CD4-positive, alpha-beta memory T cell (primary cell): ENCODE measurements around the gene SRRM2. TPM values are rescaled to one million over a fixed set of nuclear protein-coding genes. Genes with fewer than 3 reads are reported as not detected.

Experiments used
- CTCF ChIA-PET: fragments of 350-600 bp; sonication (Branson Sonifier 250); formaldehyde crosslinking; loops from one replicate; lab custom pipeline; 2021; ENCODE audit warnings: inconsistent platforms; ENCODE audit not compliant: partially characterized antibody; lab: Charles Lee
- POLR2A ChIA-PET: fragments of 350-600 bp; sonication (Branson Sonifier 250); formaldehyde crosslinking; loops from one replicate; lab custom pipeline; 2021; ENCODE audit not compliant: partially characterized antibody; lab: Charles Lee
- DNase-seq, 5 donors: peaks; one replicate each; pipeline versions ENCODE4 v3.0.0 to v3.0.0-alpha.2; 2020 to 2022; ENCODE audit warnings: mixed read lengths in 1 of 5
- H3K27ac ChIP-seq: one replicate; pipeline ENCODE4 v1.7.0; 2013; ENCODE audit warnings: low read depth, low read length
- H3K27me3 ChIP-seq: 2 replicates; pipeline ENCODE4 v1.7.0; 2013; ENCODE audit warnings: mild to moderate bottlenecking, low read length, moderate library complexity; ENCODE audit not compliant: insufficient read depth
- H3K36me3 ChIP-seq: 2 replicates; pipeline ENCODE4 v1.7.0; 2013; ENCODE audit warnings: mild to moderate bottlenecking, low read length, moderate library complexity; ENCODE audit not compliant: insufficient read depth
- H3K4me1 ChIP-seq: 2 replicates; pipeline ENCODE4 v1.7.0; 2013; ENCODE audit warnings: mild to moderate bottlenecking, low read length, moderate library complexity; ENCODE audit not compliant: insufficient read depth
- H3K4me3 ChIP-seq, 2 donors: one replicate each; pipeline ENCODE4 v1.7.0; 2013; ENCODE audit warnings: low read length in 2 of 2, mild to moderate bottlenecking in 1 of 2
- H3K9me3 ChIP-seq, 2 donors: one replicate each; pipeline ENCODE4 v1.7.0; 2013; ENCODE audit warnings: low read length in 2 of 2, control low read depth in 1 of 2; ENCODE audit not compliant: control insufficient read depth in 1 of 2
- H3K27ac Mint-ChIP-seq, 7 donors: one replicate each; pipeline ENCODE4 v1.8.0; 2020 to 2021; ENCODE audit warnings: mixed read lengths in 7 of 7, mild to moderate bottlenecking in 6 of 7, inconsistent platforms in 3 of 7, moderate library complexity in 3 of 7
- H3K27me3 Mint-ChIP-seq, 2 donors: one replicate each; pipeline ENCODE4 v1.8.0; 2020 to 2021; ENCODE audit warnings: mixed read lengths in 2 of 2
- H3K36me3 Mint-ChIP-seq, 2 donors: one replicate each; pipeline ENCODE4 v1.8.0; 2020 to 2021; ENCODE audit warnings: mixed read lengths in 2 of 2, inconsistent platforms in 1 of 2, mild to moderate bottlenecking in 1 of 2
- H3K4me1 Mint-ChIP-seq, 4 donors: one replicate each; pipeline ENCODE4 v1.8.0; 2020 to 2021; ENCODE audit warnings: mixed read lengths in 4 of 4, mild to moderate bottlenecking in 1 of 4
- H3K4me3 Mint-ChIP-seq, 8 donors: one replicate each; pipeline ENCODE4 v1.8.0; 2020 to 2021; ENCODE audit warnings: mixed read lengths in 8 of 8, mild to moderate bottlenecking in 7 of 8, moderate library complexity in 6 of 8, inconsistent platforms in 3 of 8
- H3K9me3 Mint-ChIP-seq, 8 donors: one replicate each; pipeline ENCODE4 v1.8.0; 2020 to 2021; ENCODE audit warnings: mixed read lengths in 8 of 8, mild to moderate bottlenecking in 5 of 8, inconsistent platforms in 3 of 8, moderate library complexity in 1 of 8
- intact Hi-C: fragments of 100-400 bp; cut with micrococcal nuclease; formaldehyde crosslinking; loops from one replicate; pipeline ENCODE4 v1.15.1; 2023
- polyA plus RNA-seq, 2 donors: library from polyadenylated mRNA; unstranded; fragments of 300-500 nt; fragmentation: Illumina TruSeq; gene quantifications; one replicate each; pipeline ENCODE4 v1.2.3, GENCODE V29; 2021
- total RNA-seq, 2 experiments: library from RNA; stranded (reverse); gene quantifications; one replicate each; pipeline ENCODE4 v1.2.3, GENCODE V29; 2021

The SRRM2 gene
- total and polyA plus RNA-seq, 4 experiments from 2014 or later = 11.8 to 1,137 (median 625) TPM

DNA sequence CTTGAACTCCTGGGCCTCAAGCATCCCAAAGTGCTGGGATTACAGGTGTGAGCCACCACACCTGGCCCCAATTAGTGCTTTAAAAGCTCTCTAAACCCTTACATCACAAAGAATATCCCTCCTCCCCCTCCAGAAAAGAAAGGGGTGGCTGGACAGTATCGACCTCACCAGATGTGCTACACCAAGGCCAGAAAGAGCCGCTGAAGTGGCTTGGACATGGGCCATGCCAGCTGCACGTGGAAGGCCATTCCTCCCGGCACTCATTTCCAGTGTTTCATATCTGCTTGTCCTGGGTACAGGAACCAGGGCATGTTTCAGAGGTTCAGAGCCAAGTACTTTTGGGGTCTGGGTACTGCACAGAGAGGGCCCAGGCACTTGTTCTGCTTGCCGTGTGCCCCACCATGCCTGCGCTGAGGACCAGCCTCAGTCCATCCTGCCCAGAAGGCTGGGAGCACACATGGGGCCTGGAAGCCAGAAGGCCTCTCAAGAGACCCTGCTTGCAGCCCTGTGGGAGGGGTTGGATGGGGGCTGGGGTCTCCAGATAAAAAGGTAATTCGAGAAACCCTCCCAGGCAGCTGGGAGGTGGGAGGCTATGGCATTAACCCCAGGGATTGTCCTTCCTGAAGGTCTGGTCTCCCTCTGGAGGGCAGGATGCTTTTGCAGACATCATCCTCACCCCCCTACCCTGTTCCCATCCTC, 3.5 kb upstream of the SRRM2 start:
- DNase-seq = no peak
- Mint-ChIP-seq H3K27ac (peak overlapping the region in 1 of 7 donors; percentile 13), H3K27me3 (no peaks in the 10 kb centered on the region), H3K4me1 (peaks cover 6 to 35% (median 18%) of the 10 kb centered on the region in 4 donors), H3K36me3 (peaks cover 4 to 14% of the 10 kb centered on the region in 2 donors), H3K9me3 (peaks cover 0 to 4% (median 0%) of the 10 kb centered on the region in 8 donors), H3K4me3 (no peak overlapping the region)
- H3K36me3 ChIP-seq = no peaks in the 10 kb centered on the region
- no peak overlapping the region for H3K4me3 ChIP-seq
- intact Hi-C loops = no loop called here
- peaks cover 15% of the 10 kb centered on the region for H3K4me1 ChIP-seq
- no peaks in the 10 kb centered on the region for H3K27me3 ChIP-seq
- CTCF ChIA-PET = no interaction called here
- POLR2A ChIA-PET = interaction anchor here (6.7 kb wide), 1 partner anchor 26 kb away, joined by 142 read pairs; the partner anchor contains the start of gene ELOB
- H3K27ac ChIP-seq = no peak overlapping the region
- H3K9me3 ChIP-seq = no peaks in the 10 kb centered on the region

DNA sequence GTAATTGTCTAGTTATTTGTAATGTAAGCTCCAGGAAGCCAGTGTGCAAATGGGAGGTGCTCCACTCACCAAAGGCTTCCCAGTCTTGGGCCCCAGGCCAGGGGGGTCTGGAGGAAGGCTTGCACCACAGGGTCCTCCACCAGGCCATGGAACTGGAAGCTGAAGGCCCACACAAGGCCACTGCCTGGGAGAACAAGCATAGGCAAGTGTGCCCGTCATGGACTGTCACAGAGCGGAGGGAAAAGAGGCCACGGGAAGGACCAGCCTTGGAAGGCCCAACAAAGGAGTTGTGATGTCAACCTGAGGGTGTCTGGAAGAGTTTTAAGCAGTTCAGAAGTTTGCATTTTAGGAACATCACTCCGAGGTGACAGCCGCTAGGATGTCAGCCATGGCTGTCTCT, 3.0 kb upstream of the SRRM2 start:
- H3K4me3 Mint-ChIP-seq = peak overlapping the region in 1 of 8 donors; percentile 39
- H3K27me3 Mint-ChIP-seq = no peaks in the 10 kb centered on the region
- no peak overlapping the region for H3K4me3 ChIP-seq
- H3K27ac Mint-ChIP-seq = peak overlapping the region in 3 of 7 donors; percentile 46 to 100 (median 47)
- H3K4me1 Mint-ChIP-seq = peaks cover 10 to 40% (median 23%) of the 10 kb centered on the region in 4 donors
- H3K4me1 ChIP-seq = peaks cover 21% of the 10 kb centered on the region
- H3K27ac ChIP-seq = no peak overlapping the region
- peaks cover 4 to 18% of the 10 kb centered on the region in 2 donors for H3K36me3 Mint-ChIP-seq
- peaks cover 0 to 4% (median 0%) of the 10 kb centered on the region in 8 donors for H3K9me3 Mint-ChIP-seq
- no peaks in the 10 kb centered on the region for H3K36me3 ChIP-seq
- intact Hi-C loops = no loop called here
- H3K9me3 ChIP-seq = no peaks in the 10 kb centered on the region
- CTCF ChIA-PET = no interaction called here
- POLR2A ChIA-PET = interaction anchor here (6.7 kb wide), 1 partner anchor 26 kb away, joined by 142 read pairs; the partner anchor contains the start of gene ELOB
- DNase-seq = no peak
- H3K27me3 ChIP-seq = no peaks in the 10 kb centered on the region

DNA sequence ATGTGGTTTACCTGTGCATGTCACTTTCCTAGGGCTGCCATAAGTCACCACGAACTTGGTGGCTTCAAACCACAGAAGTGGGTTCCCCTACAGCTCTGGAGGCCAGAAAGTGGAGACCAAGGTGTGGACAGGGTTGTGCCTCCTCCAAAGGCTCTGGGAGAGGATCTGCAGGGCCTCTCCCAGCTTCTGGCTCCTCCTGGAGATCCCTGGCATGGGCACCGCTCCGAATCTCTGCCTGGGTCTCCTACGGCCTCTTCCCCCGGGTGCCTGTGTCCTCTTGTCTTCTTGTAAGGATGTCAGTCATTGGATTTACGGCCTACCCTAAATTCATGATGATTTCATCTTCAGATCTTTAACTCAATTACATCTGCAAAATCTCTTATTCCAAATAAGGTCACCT, 2.5 kb upstream of the SRRM2 start:
- Mint-ChIP-seq H3K4me1 (peaks cover 15 to 45% (median 27%) of the 10 kb centered on the region in 4 donors), H3K27ac (peak overlapping the region in 3 of 7 donors; percentile 9 to 100 (median 37)), H3K27me3 (no peaks in the 10 kb centered on the region), H3K36me3 (peaks cover 4 to 21% of the 10 kb centered on the region in 2 donors), H3K4me3 (no peak overlapping the region), H3K9me3 (peaks cover 0 to 4% (median 0%) of the 10 kb centered on the region in 8 donors)
- intact Hi-C loops = loop anchor here (10.0 kb wide), 1 partner anchor 115 kb away; no protein-coding TSS in a partner anchor
- H3K9me3 ChIP-seq = no peaks in the 10 kb centered on the region
- no peak overlapping the region for H3K27ac ChIP-seq
- peaks cover 26% of the 10 kb centered on the region for H3K4me1 ChIP-seq
- H3K4me3 ChIP-seq = no peak overlapping the region
- CTCF ChIA-PET = no interaction called here
- POLR2A ChIA-PET = interaction anchor here (6.7 kb wide), 1 partner anchor 25 kb away, joined by 142 read pairs; the partner anchor contains the start of gene ELOB
- no peaks in the 10 kb centered on the region for H3K27me3 ChIP-seq
- no peak for DNase-seq
- H3K36me3 ChIP-seq = peaks cover 2% of the 10 kb centered on the region

DNA sequence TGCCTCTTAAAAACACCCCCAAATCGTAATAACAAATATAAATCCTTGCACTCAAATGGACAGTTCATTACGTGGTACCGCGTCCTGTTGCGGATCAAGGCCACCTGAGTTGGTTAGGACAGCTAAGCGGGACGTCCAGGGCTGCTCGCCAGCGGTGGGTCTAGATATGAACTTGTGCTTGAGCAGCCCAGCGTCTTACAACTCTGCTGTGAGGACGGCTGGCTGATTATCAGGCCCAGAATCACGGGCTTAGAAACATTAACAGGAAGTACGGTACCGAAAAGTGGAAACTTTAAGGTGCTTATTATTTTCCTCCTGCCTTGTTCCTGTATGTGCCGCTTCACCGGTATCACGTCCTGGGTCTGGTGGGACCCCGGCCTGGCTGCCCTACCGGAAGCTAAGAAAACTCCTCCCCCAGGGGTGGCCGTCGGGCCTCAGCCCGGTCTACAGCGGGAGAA, 832 bp upstream of the SRRM2 start:
- ChIA-PET CTCF (no interaction called here), POLR2A (interaction anchor here (0.9 to 6.7 kb wide), 9 partner anchors 10 to 704 kb away, joined by 3 to 142 read pairs (median 4); partner anchors contain the start of genes ELOB, FLYWCH1, FLYWCH2 and KCTD5)
- H3K9me3 Mint-ChIP-seq = peaks cover 0 to 4% (median 0%) of the 10 kb centered on the region in 8 donors
- peaks cover 29 to 62% (median 43%) of the 10 kb centered on the region in 4 donors for H3K4me1 Mint-ChIP-seq
- H3K36me3 Mint-ChIP-seq = peaks cover 15 to 35% of the 10 kb centered on the region in 2 donors
- Histone ChIP-seq H3K4me3 (peak overlapping the region in 1 of 2 donors; percentile 97), H3K27me3 (no peaks in the 10 kb centered on the region), H3K9me3 (no peaks in the 10 kb centered on the region), H3K36me3 (peaks cover 3% of the 10 kb centered on the region), H3K27ac (peak overlapping the region; percentile 97), H3K4me1 (peaks cover 42% of the 10 kb centered on the region)
- peak overlapping the region; percentile 29 to 97 (median 92) for H3K4me3 Mint-ChIP-seq
- peak overlapping the region; percentile 97 to 100 (median 99) for H3K27ac Mint-ChIP-seq
- no peak for DNase-seq
- intact Hi-C loops = loop anchor here (1.0 to 10.0 kb wide), 5 partner anchors 26 to 113 kb away; partner anchors contain the start of genes ELOB and KCTD5
- H3K27me3 Mint-ChIP-seq = no peaks in the 10 kb centered on the region

DNA sequence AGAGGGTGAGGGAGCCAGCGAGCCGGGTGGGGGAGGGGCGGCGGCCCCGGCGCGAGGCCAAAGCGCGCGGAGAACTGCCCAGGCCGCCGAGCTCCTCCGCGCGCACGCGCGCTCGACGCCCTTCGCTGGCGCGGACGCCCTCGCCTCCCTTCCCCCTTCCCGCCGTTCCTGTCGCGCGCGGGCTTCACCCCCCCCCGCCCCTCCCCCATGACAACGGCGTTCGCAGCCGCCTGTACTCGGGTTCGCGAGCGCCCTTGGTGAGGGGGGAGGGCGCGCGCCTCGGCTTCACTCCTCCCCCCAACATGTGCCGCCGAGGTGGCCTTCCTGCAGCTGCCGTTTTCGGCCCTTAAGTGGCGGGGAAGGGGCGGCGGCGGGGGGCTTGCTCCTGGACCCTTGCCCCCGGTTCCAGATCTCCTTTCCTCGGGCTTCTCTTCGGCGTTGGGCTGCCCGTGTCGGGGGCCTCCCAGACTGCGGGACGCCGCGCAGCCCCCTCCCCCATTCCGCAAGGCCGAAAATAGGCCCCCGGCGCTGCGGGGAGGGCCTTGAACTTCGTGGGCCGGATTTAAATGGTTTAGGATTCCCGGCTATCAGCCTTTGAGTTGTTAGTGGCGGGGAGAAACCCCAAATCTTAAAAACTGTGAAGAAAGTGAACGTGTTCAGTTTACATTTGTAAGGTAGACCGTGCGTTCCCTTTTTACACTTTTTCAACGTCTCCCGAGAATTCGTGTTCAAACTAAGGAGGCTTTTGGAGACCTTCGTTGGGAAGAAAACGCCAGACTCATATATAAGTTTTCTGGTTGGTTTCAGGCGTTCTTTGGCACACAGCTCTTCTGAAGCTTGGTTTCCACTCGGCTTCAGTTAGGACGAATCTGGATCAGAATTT, 653 bp downstream of the SRRM2 start:
- Mint-ChIP-seq H3K4me1 (peaks cover 36 to 75% (median 53%) of the 10 kb centered on the region in 4 donors), H3K4me3 (peak overlapping the region; percentile 86 to 97 (median 92)), H3K27ac (peak overlapping the region; percentile 87 to 100 (median 92)), H3K27me3 (no peaks in the 10 kb centered on the region), H3K9me3 (peaks cover 0 to 4% (median 0%) of the 10 kb centered on the region in 8 donors), H3K36me3 (peaks cover 30 to 50% of the 10 kb centered on the region in 2 donors)
- H3K27ac ChIP-seq = peak overlapping the region; percentile 97
- H3K27me3 ChIP-seq = no peaks in the 10 kb centered on the region
- no peaks in the 10 kb centered on the region for H3K9me3 ChIP-seq
- intact Hi-C loops = loop anchor here (1.0 to 10.0 kb wide), 5 partner anchors 24 to 112 kb away; partner anchors contain the start of genes ELOB and KCTD5
- DNase-seq = peak in 1 of 5 donors; percentile 67
- POLR2A ChIA-PET = interaction anchor here (0.8 to 6.7 kb wide), 15 partner anchors 9 to 705 kb away, joined by 3 to 142 read pairs (median 4); partner anchors contain the start of genes ECI1, ELOB, FLYWCH2 and KCTD5
- peaks cover 49% of the 10 kb centered on the region for H3K4me1 ChIP-seq
- CTCF ChIA-PET = interaction anchor here (1.2 kb wide), 1 partner anchor 23 kb away, joined by 3 read pairs; no protein-coding TSS in a partner anchor
- peak overlapping the region; percentile 95 to 97 for H3K4me3 ChIP-seq
- peaks cover 16% of the 10 kb centered on the region for H3K36me3 ChIP-seq

DNA sequence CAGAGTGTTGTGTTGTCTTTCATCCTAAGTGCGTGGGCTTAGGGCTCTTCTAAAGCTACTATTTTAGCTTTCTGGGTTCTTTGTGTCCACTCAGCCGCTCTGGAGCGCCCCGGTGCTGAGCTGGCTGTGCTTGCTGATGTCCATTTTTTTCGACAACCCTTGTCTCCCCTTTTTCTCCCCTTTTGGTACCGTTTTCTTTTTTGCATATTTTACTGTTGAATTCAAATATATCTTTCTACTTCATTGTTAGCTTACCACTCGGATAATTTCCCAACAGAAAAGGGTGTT, 1.2 kb downstream of the SRRM2 start:
- peak overlapping the region; percentile 72 to 97 for H3K4me3 ChIP-seq
- peaks cover 22% of the 10 kb centered on the region for H3K36me3 ChIP-seq
- H3K27ac ChIP-seq = peak overlapping the region; percentile 97
- Mint-ChIP-seq H3K4me1 (peaks cover 37 to 80% (median 55%) of the 10 kb centered on the region in 4 donors), H3K36me3 (peaks cover 35 to 56% of the 10 kb centered on the region in 2 donors), H3K27ac (peak overlapping the region; percentile 87 to 100 (median 92)), H3K27me3 (no peaks in the 10 kb centered on the region), H3K4me3 (peak overlapping the region; percentile 86 to 94 (median 89)), H3K9me3 (peaks cover 0 to 4% (median 0%) of the 10 kb centered on the region in 8 donors)
- no peak for DNase-seq
- intact Hi-C loops = loop anchor here (10.0 kb wide), 1 partner anchor 111 kb away; no protein-coding TSS in a partner anchor
- no peaks in the 10 kb centered on the region for H3K9me3 ChIP-seq
- H3K4me1 ChIP-seq = peaks cover 53% of the 10 kb centered on the region
- no peaks in the 10 kb centered on the region for H3K27me3 ChIP-seq
- POLR2A ChIA-PET = interaction anchor here (0.8 to 6.7 kb wide), 9 partner anchors 9 to 129 kb away, joined by 3 to 142 read pairs (median 11); partner anchors contain the start of genes ELOB, FLYWCH2 and KCTD5
- CTCF ChIA-PET = interaction anchor here (1.2 kb wide), 1 partner anchor 22 kb away, joined by 3 read pairs; no protein-coding TSS in a partner anchor
